HEK293 (cell line): ENCODE results near the gene ENHO.

Source experiments
- CTCF ChIA-PET: fragments of 350-600 bp; formaldehyde crosslinking; extraction: SDS; loops from one replicate; lab custom pipeline; 2021; ENCODE audit warnings: antibody characterized with exemption; lab: Yijun Ruan, JAX
- POLR2A ChIA-PET: fragments of 300-600 bp; formaldehyde crosslinking; extraction: SDS; loops from one replicate; lab custom pipeline; 2020; ENCODE audit warnings: antibody characterized with exemption, inconsistent platforms; lab: Yijun Ruan, JAX
- H3K27ac ChIP-seq: fragments of 200-500 bp; sonication (Bioruptor generic); 2 replicates; pipeline ENCODE4 v1.5.1; 2014; ENCODE audit warnings: low read depth, low read length, control low read depth, inconsistent platforms; ENCODE audit errors: extremely low read depth
- H3K36me3 ChIP-seq, 2 experiments: fragments of 200-500 bp in 1 of 2; sonication (Bioruptor generic) in 1 of 2; 1 replicate in 1 of 2; 2 replicates in 1 of 2; pipeline ENCODE4 v1.5.1; 2014 to 2017; ENCODE audit warnings: inconsistent platforms in 2 of 2, low read length in 2 of 2; ENCODE audit not compliant: control insufficient read depth in 2 of 2, insufficient read depth in 1 of 2
- H3K4me1 ChIP-seq: fragments of 200-500 bp; sonication (Bioruptor generic); 2 replicates; pipeline ENCODE4 v1.5.1; 2014; ENCODE audit warnings: mild to moderate bottlenecking, low read length, inconsistent platforms; ENCODE audit not compliant: control insufficient read depth, insufficient read depth
- H3K4me3 ChIP-seq: 2 replicates; pipeline ENCODE4 v1.5.1; 2011; ENCODE audit warnings: low read depth, mild to moderate bottlenecking, control low read depth, low read length, moderate library complexity
- H3K9me3 ChIP-seq: fragments of 200-500 bp; sonication (Bioruptor generic); 2 replicates; pipeline ENCODE4 v1.5.1; 2014; ENCODE audit warnings: low read depth, low read length, inconsistent platforms; ENCODE audit not compliant: control insufficient read depth, insufficient read depth
- FEZF1 ChIP-seq: fragments of 450-650 bp; formaldehyde crosslinking; IDR thresholded peaks from 2 replicates; pipeline ENCODE4 v1.5.1; 2016; ENCODE audit warnings: missing biosample characterization, missing genetic modification characterization
- KLF8 ChIP-seq: fragments of 450-650 bp; formaldehyde crosslinking; IDR thresholded peaks from 2 replicates; pipeline ENCODE4 v1.5.1; 2016; ENCODE audit warnings: missing biosample characterization, missing genetic modification characterization
- PRDM4 ChIP-seq: fragments of 450-650 bp; formaldehyde crosslinking; IDR thresholded peaks from 2 replicates; pipeline ENCODE4 v1.5.1; 2017; ENCODE audit warnings: missing biosample characterization, missing genetic modification characterization
- REPIN1 ChIP-seq: fragments of 450-650 bp; formaldehyde crosslinking; IDR thresholded peaks from 2 replicates; pipeline ENCODE4 v1.5.1; 2017; ENCODE audit warnings: missing biosample characterization, missing genetic modification characterization, low read depth
- SCRT2 ChIP-seq: fragments of 450-650 bp; formaldehyde crosslinking; IDR thresholded peaks from 2 replicates; pipeline ENCODE4 v1.5.1; 2016; ENCODE audit warnings: missing biosample characterization, missing genetic modification characterization
- ZBTB7A ChIP-seq: fragments of 450-650 bp; formaldehyde crosslinking; IDR thresholded peaks from 2 replicates; pipeline ENCODE4 v1.5.1; 2016; ENCODE audit warnings: low read depth, missing biosample characterization, missing genetic modification characterization
- ZFP69B ChIP-seq: fragments of 450-650 bp; formaldehyde crosslinking; IDR thresholded peaks from 2 replicates; pipeline ENCODE4 v1.5.1; 2016; ENCODE audit warnings: missing biosample characterization, missing genetic modification characterization
- ZNF121 ChIP-seq: fragments of 450-650 bp; formaldehyde crosslinking; IDR thresholded peaks from 2 replicates; pipeline ENCODE4 v1.5.1; 2016; ENCODE audit warnings: missing biosample characterization, missing genetic modification characterization
- ZNF132 ChIP-seq: fragments of 450-650 bp; formaldehyde crosslinking; IDR thresholded peaks from 2 replicates; pipeline ENCODE4 v1.5.1; 2017; ENCODE audit warnings: missing biosample characterization, missing genetic modification characterization, borderline replicate concordance
- ZNF146 ChIP-seq: fragments of 450-650 bp; formaldehyde crosslinking; IDR thresholded peaks from 2 replicates; pipeline ENCODE4 v1.5.1; 2016; ENCODE audit warnings: missing biosample characterization, missing genetic modification characterization
- ZNF16 ChIP-seq: fragments of 450-650 bp; formaldehyde crosslinking; IDR thresholded peaks from 2 replicates; pipeline ENCODE4 v1.5.1; 2016; ENCODE audit warnings: low read depth, missing biosample characterization, missing genetic modification characterization
- ZNF174 ChIP-seq: fragments of 450-650 bp; formaldehyde crosslinking; IDR thresholded peaks from 2 replicates; pipeline ENCODE4 v1.5.0; 2017; ENCODE audit warnings: missing biosample characterization, mild to moderate bottlenecking, missing genetic modification characterization
- ZNF23 ChIP-seq: fragments of 450-650 bp; formaldehyde crosslinking; IDR thresholded peaks from 2 replicates; pipeline ENCODE4 v1.5.1; 2016; ENCODE audit warnings: missing biosample characterization, missing genetic modification characterization, borderline replicate concordance
- ZNF324 ChIP-seq: fragments of 450-650 bp; formaldehyde crosslinking; IDR thresholded peaks from 2 replicates; pipeline ENCODE4 v1.5.1; 2016; ENCODE audit warnings: missing biosample characterization, missing genetic modification characterization
- ZNF350 ChIP-seq: fragments of 450-650 bp; formaldehyde crosslinking; IDR thresholded peaks from 2 replicates; pipeline ENCODE4 v1.5.0; 2017; ENCODE audit warnings: missing biosample characterization, mild to moderate bottlenecking, missing genetic modification characterization
- ZNF354C ChIP-seq: fragments of 450-650 bp; formaldehyde crosslinking; IDR thresholded peaks from 2 replicates; pipeline ENCODE4 v1.5.1; 2016; ENCODE audit warnings: missing biosample characterization, missing genetic modification characterization, low read depth, borderline replicate concordance
- ZNF514 ChIP-seq: fragments of 450-650 bp; formaldehyde crosslinking; IDR thresholded peaks from 2 replicates; pipeline ENCODE4 v1.5.1; 2016; ENCODE audit warnings: missing biosample characterization, missing genetic modification characterization
- ZNF549 ChIP-seq: fragments of 450-650 bp; IDR thresholded peaks from 2 replicates; pipeline ENCODE4 v1.5.1; 2018; ENCODE audit warnings: missing biosample characterization, missing genetic modification characterization, mild to moderate bottlenecking, inconsistent platforms, moderate library complexity
- ZNF626 ChIP-seq: fragments of 450-650 bp; sonication (Bioruptor Pico); formaldehyde crosslinking; IDR thresholded peaks from 2 replicates; pipeline ENCODE4 v1.5.1; 2018; ENCODE audit warnings: missing biosample characterization, missing genetic modification characterization, inconsistent platforms
- ZNF76 ChIP-seq: fragments of 450-650 bp; formaldehyde crosslinking; IDR thresholded peaks from 2 replicates; pipeline ENCODE4; 2016; ENCODE audit warnings: low read depth, missing biosample characterization, missing genetic modification characterization, borderline replicate concordance
- ZNF843 ChIP-seq: fragments of 450-650 bp; formaldehyde crosslinking; IDR thresholded peaks from 2 replicates; pipeline ENCODE4 v1.5.1; 2016; ENCODE audit warnings: missing biosample characterization, missing genetic modification characterization
- TF ChIP-seq, protein P1 (sequence below): fragments of 450-650 bp; formaldehyde crosslinking; IDR thresholded peaks from 2 replicates; pipeline ENCODE4 v1.5.1; 2017; ENCODE audit warnings: missing biosample characterization, mild to moderate bottlenecking, missing genetic modification characterization, moderate library complexity
- TF ChIP-seq, protein P2 (sequence below): fragments of 450-650 bp; formaldehyde crosslinking; IDR thresholded peaks from 2 replicates; pipeline ENCODE4 v1.5.1; 2016; ENCODE audit warnings: missing biosample characterization, missing genetic modification characterization
- TF ChIP-seq, protein P3 (sequence below): fragments of 450-650 bp; formaldehyde crosslinking; IDR thresholded peaks from 2 replicates; pipeline ENCODE4 v1.5.1; 2016; ENCODE audit warnings: missing biosample characterization, missing genetic modification characterization
- TF ChIP-seq, protein P4 (sequence below): sonication (generic); formaldehyde crosslinking; IDR thresholded peaks from 2 replicates; pipeline ENCODE4 v1.8.1; 2022; ENCODE audit warnings: mild to moderate bottlenecking, moderate library complexity, missing genetic modification reagents

The ENHO gene

GRCh38 chr9:34541540-34541939, 18.8 kb upstream of the ENHO start:
- POLR2A ChIA-PET = no interaction called here
- no peak overlapping the region for H3K27ac ChIP-seq
- no peaks in the 10 kb centered on the region for H3K36me3 ChIP-seq
- TF ChIP-seq ZNF514 (tag by site-specific recombination) = no peak
- no peak for TF ChIP-seq ZNF146 (tag by site-specific recombination)
- no peak for TF ChIP-seq ZNF76 (tag by site-specific recombination)
- TF ChIP-seq ZNF16 (tag by site-specific recombination) = no peak
- TF ChIP-seq, protein P1, sequence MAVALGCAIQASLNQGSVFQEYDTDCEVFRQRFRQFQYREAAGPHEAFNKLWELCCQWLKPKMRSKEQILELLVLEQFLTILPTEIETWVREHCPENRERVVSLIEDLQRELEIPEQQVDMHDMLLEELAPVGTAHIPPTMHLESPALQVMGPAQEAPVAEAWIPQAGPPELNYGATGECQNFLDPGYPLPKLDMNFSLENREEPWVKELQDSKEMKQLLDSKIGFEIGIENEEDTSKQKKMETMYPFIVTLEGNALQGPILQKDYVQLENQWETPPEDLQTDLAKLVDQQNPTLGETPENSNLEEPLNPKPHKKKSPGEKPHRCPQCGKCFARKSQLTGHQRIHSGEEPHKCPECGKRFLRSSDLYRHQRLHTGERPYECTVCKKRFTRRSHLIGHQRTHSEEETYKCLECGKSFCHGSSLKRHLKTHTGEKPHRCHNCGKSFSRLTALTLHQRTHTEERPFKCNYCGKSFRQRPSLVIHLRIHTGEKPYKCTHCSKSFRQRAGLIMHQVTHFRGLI (tag by site-specific recombination) = no peak
- no peak for TF ChIP-seq ZNF354C (tag by site-specific recombination)
- no peak for TF ChIP-seq ZNF549 (tag by site-specific recombination)
- TF ChIP-seq ZFP69B (tag by site-specific recombination) = no peak
- TF ChIP-seq, protein P2, sequence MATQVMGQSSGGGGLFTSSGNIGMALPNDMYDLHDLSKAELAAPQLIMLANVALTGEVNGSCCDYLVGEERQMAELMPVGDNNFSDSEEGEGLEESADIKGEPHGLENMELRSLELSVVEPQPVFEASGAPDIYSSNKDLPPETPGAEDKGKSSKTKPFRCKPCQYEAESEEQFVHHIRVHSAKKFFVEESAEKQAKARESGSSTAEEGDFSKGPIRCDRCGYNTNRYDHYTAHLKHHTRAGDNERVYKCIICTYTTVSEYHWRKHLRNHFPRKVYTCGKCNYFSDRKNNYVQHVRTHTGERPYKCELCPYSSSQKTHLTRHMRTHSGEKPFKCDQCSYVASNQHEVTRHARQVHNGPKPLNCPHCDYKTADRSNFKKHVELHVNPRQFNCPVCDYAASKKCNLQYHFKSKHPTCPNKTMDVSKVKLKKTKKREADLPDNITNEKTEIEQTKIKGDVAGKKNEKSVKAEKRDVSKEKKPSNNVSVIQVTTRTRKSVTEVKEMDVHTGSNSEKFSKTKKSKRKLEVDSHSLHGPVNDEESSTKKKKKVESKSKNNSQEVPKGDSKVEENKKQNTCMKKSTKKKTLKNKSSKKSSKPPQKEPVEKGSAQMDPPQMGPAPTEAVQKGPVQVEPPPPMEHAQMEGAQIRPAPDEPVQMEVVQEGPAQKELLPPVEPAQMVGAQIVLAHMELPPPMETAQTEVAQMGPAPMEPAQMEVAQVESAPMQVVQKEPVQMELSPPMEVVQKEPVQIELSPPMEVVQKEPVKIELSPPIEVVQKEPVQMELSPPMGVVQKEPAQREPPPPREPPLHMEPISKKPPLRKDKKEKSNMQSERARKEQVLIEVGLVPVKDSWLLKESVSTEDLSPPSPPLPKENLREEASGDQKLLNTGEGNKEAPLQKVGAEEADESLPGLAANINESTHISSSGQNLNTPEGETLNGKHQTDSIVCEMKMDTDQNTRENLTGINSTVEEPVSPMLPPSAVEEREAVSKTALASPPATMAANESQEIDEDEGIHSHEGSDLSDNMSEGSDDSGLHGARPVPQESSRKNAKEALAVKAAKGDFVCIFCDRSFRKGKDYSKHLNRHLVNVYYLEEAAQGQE (tag by site-specific recombination) = no peak
- no peak for TF ChIP-seq FEZF1 (tag by site-specific recombination)
- no peak for TF ChIP-seq ZBTB7A
- TF ChIP-seq, all 188 proteins: peak for 0
- Histone ChIP-seq H3K4me1 (no peaks in the 10 kb centered on the region), H3K4me3 (no peak overlapping the region), H3K9me3 (no peaks in the 10 kb centered on the region)
- CTCF ChIA-PET = interaction anchor here (0.7 to 1.2 kb wide), 2 partner anchors 41 to 138 kb away, joined by 3 to 5 read pairs; no protein-coding TSS in a partner anchor

- no peaks in the 10 kb centered on the region for H3K36me3 ChIP-seq
- no peaks in the 10 kb centered on the region for H3K4me1 ChIP-seq
- H3K9me3 ChIP-seq = no peaks in the 10 kb centered on the region
- no peak overlapping the region for H3K4me3 ChIP-seq
- H3K27ac ChIP-seq = no peak overlapping the region
- ChIA-PET POLR2A (no interaction called here), CTCF (interaction anchor here (0.5 to 1.2 kb wide), 2 partner anchors 40 to 63 kb away, joined by 3 read pairs; no protein-coding TSS in a partner anchor)
- TF ChIP-seq ZNF132 (tag by site-specific recombination) (no peak), ZNF626 (tag by site-specific recombination) (no peak), SCRT2 (no peak), REPIN1 (tag by site-specific recombination) (no peak), ZNF350 (tag by site-specific recombination) (no peak), ZNF23 (no peak), ZNF324 (tag by site-specific recombination) (no peak), PRDM4 (tag by site-specific recombination) (no peak), ZNF843 (tag by site-specific recombination) (no peak), ZNF174 (tag by site-specific recombination) (no peak), ZNF121 (tag by site-specific recombination) (no peak), KLF8 (tag by site-specific recombination) (no peak)
- TF ChIP-seq, protein P3, sequence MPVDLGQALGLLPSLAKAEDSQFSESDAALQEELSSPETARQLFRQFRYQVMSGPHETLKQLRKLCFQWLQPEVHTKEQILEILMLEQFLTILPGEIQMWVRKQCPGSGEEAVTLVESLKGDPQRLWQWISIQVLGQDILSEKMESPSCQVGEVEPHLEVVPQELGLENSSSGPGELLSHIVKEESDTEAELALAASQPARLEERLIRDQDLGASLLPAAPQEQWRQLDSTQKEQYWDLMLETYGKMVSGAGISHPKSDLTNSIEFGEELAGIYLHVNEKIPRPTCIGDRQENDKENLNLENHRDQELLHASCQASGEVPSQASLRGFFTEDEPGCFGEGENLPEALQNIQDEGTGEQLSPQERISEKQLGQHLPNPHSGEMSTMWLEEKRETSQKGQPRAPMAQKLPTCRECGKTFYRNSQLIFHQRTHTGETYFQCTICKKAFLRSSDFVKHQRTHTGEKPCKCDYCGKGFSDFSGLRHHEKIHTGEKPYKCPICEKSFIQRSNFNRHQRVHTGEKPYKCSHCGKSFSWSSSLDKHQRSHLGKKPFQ (tag by site-specific recombination) = no peak
- TF ChIP-seq, protein P4, sequence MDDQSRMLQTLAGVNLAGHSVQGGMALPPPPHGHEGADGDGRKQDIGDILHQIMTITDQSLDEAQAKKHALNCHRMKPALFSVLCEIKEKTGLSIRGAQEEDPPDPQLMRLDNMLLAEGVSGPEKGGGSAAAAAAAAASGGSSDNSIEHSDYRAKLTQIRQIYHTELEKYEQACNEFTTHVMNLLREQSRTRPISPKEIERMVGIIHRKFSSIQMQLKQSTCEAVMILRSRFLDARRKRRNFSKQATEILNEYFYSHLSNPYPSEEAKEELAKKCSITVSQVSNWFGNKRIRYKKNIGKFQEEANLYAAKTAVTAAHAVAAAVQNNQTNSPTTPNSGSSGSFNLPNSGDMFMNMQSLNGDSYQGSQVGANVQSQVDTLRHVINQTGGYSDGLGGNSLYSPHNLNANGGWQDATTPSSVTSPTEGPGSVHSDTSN (CRISPR knock-in tag) = no peak
Measured at GRCh38 chr9:34540827-34541226, 18.0 kb upstream of the ENHO start.
